Fibroblast of lung (primary cell): ENCODE results near the gene OSMR.

Source experiments
- EZH2 ChIP-seq: IDR thresholded peaks from 2 replicates; pipeline ENCODE4 v1.5.1; 2012; ENCODE audit warnings: low read length, control low read depth, mild to moderate bottlenecking; ENCODE audit errors: missing control alignments
- TF ChIP-seq, protein P1 (sequence below), 2 donors: IDR thresholded peaks in 1 of 2; conservative IDR thresholded peaks in 1 of 2; 1 replicate in 1 of 2; 2 replicates in 1 of 2; pipeline ENCODE4 v1.5.1; 2011 to 2012; ENCODE audit warnings: low read length in 2 of 2, control low read depth in 1 of 2, inconsistent platforms in 1 of 2, low read depth in 1 of 2, mild to moderate bottlenecking in 1 of 2

DNA sequence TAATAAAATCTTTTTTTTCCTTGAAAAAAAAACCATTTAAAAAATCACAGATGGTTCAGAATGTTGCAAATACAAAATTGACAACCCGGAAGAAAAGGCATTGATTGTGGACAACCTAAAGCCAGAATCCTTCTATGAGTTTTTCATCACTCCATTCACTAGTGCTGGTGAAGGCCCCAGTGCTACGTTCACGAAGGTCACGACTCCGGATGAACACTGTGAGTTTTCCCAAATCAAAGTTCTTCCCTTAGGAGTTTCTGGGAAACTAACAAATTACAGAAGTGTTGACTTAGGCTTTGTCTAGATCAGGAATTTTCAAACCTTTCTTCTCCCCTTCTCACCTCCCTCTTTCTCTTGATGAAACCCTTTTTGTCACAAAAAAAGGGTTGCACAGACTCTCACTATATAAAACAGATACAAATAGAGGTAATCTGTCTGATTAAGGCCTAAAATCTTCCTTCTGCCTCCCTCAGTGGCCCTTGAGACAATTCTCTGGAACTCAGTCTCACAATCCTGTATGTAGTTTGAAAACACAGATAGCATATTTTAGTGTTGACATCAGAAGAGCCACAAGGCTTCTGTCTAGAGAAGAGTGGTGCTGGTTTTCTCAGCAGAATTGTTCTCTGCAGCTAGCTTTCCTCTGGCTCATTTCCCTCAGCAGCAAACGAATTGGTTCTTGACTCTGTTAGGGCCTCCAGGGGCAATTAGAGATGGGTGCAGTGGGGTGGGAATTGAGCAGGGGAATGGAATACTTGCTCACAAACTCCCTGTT lies 79.5 kb downstream of the OSMR start:
- TF ChIP-seq, protein P1, sequence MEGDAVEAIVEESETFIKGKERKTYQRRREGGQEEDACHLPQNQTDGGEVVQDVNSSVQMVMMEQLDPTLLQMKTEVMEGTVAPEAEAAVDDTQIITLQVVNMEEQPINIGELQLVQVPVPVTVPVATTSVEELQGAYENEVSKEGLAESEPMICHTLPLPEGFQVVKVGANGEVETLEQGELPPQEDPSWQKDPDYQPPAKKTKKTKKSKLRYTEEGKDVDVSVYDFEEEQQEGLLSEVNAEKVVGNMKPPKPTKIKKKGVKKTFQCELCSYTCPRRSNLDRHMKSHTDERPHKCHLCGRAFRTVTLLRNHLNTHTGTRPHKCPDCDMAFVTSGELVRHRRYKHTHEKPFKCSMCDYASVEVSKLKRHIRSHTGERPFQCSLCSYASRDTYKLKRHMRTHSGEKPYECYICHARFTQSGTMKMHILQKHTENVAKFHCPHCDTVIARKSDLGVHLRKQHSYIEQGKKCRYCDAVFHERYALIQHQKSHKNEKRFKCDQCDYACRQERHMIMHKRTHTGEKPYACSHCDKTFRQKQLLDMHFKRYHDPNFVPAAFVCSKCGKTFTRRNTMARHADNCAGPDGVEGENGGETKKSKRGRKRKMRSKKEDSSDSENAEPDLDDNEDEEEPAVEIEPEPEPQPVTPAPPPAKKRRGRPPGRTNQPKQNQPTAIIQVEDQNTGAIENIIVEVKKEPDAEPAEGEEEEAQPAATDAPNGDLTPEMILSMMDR (conservative IDR thresholded peaks at IDR 0.05 in 1 of 2, IDR thresholded peaks at IDR 0.05 in 1 of 2; ENCODE audit: low read depth in 1 of 2, low read length in 2 of 2), result no peak
- TF ChIP-seq EZH2, result no peak
